ENCODE measurements around the gene SH3BP5. TPM values are rescaled to one million over a fixed set of nuclear protein-coding genes. Genes with fewer than 3 reads are reported as not detected.
A peak's percentile ranks its signal among the peaks of the same experiment; 100 is the strongest.

SH3BP5 gene
- total and polyA plus RNA-seq, 4 experiments from 2014 or later, result 48.2 to 118 (median 56.3) TPM

DNA sequence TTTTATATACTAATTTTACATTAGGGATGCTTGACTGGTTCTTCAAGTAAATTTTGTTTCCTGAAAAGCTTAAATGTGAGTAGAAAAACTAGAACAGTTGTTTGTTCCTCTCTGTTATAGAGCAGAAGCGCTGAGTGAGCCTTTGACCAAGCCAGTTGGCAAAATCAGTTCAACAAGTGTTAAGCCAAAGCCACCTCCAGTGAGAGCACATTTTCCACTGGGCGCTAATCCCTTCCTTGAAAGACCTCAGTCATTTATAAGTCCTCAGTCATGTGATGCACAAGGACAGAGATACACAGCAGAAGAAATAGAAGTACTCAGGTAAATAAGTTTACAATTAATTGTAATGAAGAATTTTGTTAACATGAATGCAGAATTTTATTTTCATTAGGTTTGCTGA lies 111.7 kb downstream of the SH3BP5 start:
- no peaks in the 10 kb centered on the region for H3K4me1 ChIP-seq (ENCODE audit: insufficient read depth, low read length)
- H3K9me3 ChIP-seq (ENCODE audit: control insufficient read depth in 1 of 2, low read length in 2 of 2), result no peaks in the 10 kb centered on the region
- CTCF ChIA-PET (ENCODE audit: partially characterized antibody), result interaction anchor here (0.6 to 2.3 kb wide), 3 partner anchors 14 to 17 kb away, joined by 3 to 6 read pairs (median 4); partner anchors contain the start of gene CAPN7
- no peak overlapping the region for H3K4me3 Mint-ChIP-seq
- DNase-seq, result no peak
- intact Hi-C loops (cut with micrococcal nuclease), result no loop called here
- H3K27ac ChIP-seq (ENCODE audit: low read depth, low read length), result no peak overlapping the region
- peaks cover 45% of the 10 kb centered on the region for H3K36me3 ChIP-seq (ENCODE audit: insufficient read depth, low read length)
- no peak overlapping the region for H3K4me3 ChIP-seq (ENCODE audit: low read length in 2 of 2)
- no peaks in the 10 kb centered on the region for H3K27me3 Mint-ChIP-seq
- H3K27me3 ChIP-seq (ENCODE audit: insufficient read depth, low read length), result no peaks in the 10 kb centered on the region
- POLR2A ChIA-PET (ENCODE audit: partially characterized antibody), result interaction anchor here (2.1 kb wide), 1 partner anchor 14 kb away, joined by 12 read pairs; the partner anchor contains the start of gene CAPN7
- H3K9me3 Mint-ChIP-seq, result no peaks in the 10 kb centered on the region
- H3K4me1 Mint-ChIP-seq, result peaks cover 6 to 27% (median 17%) of the 10 kb centered on the region in 4 donors
- peaks cover 42 to 66% of the 10 kb centered on the region in 2 donors for H3K36me3 Mint-ChIP-seq
- no peak overlapping the region for H3K27ac Mint-ChIP-seq

DNA sequence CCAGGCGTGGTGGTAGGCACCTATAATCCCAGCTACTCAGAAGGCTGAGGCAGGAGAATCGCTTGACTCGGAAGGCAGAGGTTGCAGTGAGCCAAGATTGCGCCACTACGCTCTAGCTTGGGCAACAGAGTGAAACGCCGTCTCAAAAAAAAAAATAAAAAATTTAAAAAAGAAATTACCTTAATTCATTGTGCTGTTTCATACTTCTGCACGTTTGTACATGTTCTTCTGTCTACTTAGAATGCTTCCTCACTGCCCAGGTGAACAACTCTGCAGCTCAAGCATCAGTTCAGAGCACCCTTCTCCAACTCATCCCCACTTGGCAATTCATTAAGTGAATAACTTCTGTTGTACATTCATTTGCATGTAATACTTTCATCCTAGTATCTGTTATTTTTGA lies 112.3 kb downstream of the SH3BP5 start:
- intact Hi-C loops (cut with micrococcal nuclease), result no loop called here
- no peak for DNase-seq
- no peak overlapping the region for H3K4me3 Mint-ChIP-seq
- no peaks in the 10 kb centered on the region for H3K27me3 ChIP-seq (ENCODE audit: insufficient read depth, low read length)
- no peak overlapping the region for H3K27ac ChIP-seq (ENCODE audit: low read depth, low read length)
- H3K4me3 ChIP-seq (ENCODE audit: low read length in 2 of 2), result no peak overlapping the region
- ChIA-PET CTCF (ENCODE audit: partially characterized antibody) (interaction anchor here (1.1 to 2.3 kb wide), 3 partner anchors 13 to 185 kb away, joined by 3 to 6 read pairs (median 4); partner anchors contain the start of gene CAPN7), POLR2A (ENCODE audit: partially characterized antibody) (interaction anchor here (1.0 kb wide), 1 partner anchor 13 kb away, joined by 3 read pairs; no protein-coding TSS in a partner anchor)
- H3K36me3 ChIP-seq (ENCODE audit: insufficient read depth, low read length), result peaks cover 45% of the 10 kb centered on the region
- peak overlapping the region in 1 of 7 donors; percentile 38 for H3K27ac Mint-ChIP-seq
- H3K9me3 Mint-ChIP-seq, result no peaks in the 10 kb centered on the region
- H3K36me3 Mint-ChIP-seq, result peaks cover 42 to 72% of the 10 kb centered on the region in 2 donors
- no peaks in the 10 kb centered on the region for H3K9me3 ChIP-seq (ENCODE audit: control insufficient read depth in 1 of 2, low read length in 2 of 2)
- H3K27me3 Mint-ChIP-seq, result no peaks in the 10 kb centered on the region
- peaks cover 10 to 31% (median 21%) of the 10 kb centered on the region in 4 donors for H3K4me1 Mint-ChIP-seq
- H3K4me1 ChIP-seq (ENCODE audit: insufficient read depth, low read length), result no peaks in the 10 kb centered on the region

DNA sequence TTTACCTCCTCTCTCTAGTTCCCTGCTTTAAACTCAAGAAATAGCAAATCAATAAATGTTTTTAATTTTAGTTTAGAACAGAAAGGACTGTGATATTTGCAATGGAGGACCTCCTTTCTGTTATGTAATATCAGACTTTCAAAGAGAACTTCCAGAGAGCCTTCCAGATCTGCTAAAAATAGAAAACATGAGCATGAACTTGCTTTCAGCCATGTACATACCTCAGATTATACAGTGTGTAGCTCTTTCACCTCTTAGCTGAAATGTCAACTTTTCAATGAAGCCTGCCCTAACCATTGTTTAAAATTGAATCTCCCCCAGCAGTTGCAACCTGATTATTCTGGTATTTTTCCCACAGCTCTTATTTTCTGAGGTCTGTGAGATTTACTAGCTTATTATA lies 113.7 kb downstream of the SH3BP5 start:
- POLR2A ChIA-PET (ENCODE audit: partially characterized antibody), result interaction anchor here (2.5 kb wide), 1 partner anchor 12 kb away, joined by 14 read pairs; the partner anchor contains the start of gene CAPN7
- H3K27ac Mint-ChIP-seq, result peak overlapping the region in 2 of 7 donors; percentile 42 to 44
- Histone ChIP-seq H3K27ac (ENCODE audit: low read depth, low read length) (no peak overlapping the region), H3K4me1 (ENCODE audit: insufficient read depth, low read length) (no peaks in the 10 kb centered on the region), H3K9me3 (ENCODE audit: control insufficient read depth in 1 of 2, low read length in 2 of 2) (no peaks in the 10 kb centered on the region), H3K36me3 (ENCODE audit: insufficient read depth, low read length) (peaks cover 45% of the 10 kb centered on the region), H3K4me3 (ENCODE audit: low read length in 2 of 2) (no peak overlapping the region), H3K27me3 (ENCODE audit: insufficient read depth, low read length) (no peaks in the 10 kb centered on the region)
- intact Hi-C loops (cut with micrococcal nuclease), result no loop called here
- H3K4me1 Mint-ChIP-seq, result peaks cover 11 to 38% (median 24%) of the 10 kb centered on the region in 4 donors
- DNase-seq, result no peak
- H3K9me3 Mint-ChIP-seq, result no peaks in the 10 kb centered on the region
- CTCF ChIA-PET (ENCODE audit: partially characterized antibody), result no interaction called here
- H3K4me3 Mint-ChIP-seq, result no peak overlapping the region
- no peaks in the 10 kb centered on the region for H3K27me3 Mint-ChIP-seq
- H3K36me3 Mint-ChIP-seq, result peaks cover 42 to 70% of the 10 kb centered on the region in 2 donors

DNA sequence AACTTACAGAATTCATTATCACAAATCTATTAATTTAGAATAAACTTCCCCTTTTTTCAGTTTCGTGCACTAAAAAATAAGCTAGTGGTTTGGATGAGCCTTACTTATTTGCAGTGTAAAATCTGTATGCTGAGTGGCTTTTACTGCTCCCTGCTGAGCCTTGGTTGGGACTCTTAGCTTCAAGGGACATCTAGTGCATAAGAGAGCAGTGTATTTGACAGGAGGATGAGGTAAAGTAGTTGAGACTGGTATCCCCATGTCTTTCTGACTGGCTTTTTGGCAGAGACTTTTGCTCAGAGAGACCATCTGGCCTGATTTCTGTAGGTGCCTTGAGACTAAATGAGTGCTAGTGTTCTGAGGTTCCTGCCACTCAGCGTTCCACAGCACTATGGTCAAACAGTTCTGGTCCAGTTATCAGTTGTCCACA lies 114.5 kb downstream of the SH3BP5 start:
- no peaks in the 10 kb centered on the region for H3K27me3 Mint-ChIP-seq
- intact Hi-C loops (cut with micrococcal nuclease), result no loop called here
- no peak for DNase-seq
- Histone ChIP-seq H3K36me3 (ENCODE audit: insufficient read depth, low read length) (peaks cover 44% of the 10 kb centered on the region), H3K27me3 (ENCODE audit: insufficient read depth, low read length) (no peaks in the 10 kb centered on the region), H3K4me3 (ENCODE audit: low read length in 2 of 2) (no peak overlapping the region), H3K27ac (ENCODE audit: low read depth, low read length) (no peak overlapping the region), H3K4me1 (ENCODE audit: insufficient read depth, low read length) (no peaks in the 10 kb centered on the region), H3K9me3 (ENCODE audit: control insufficient read depth in 1 of 2, low read length in 2 of 2) (no peaks in the 10 kb centered on the region)
- H3K4me1 Mint-ChIP-seq, result peaks cover 11 to 40% (median 26%) of the 10 kb centered on the region in 4 donors
- POLR2A ChIA-PET (ENCODE audit: partially characterized antibody), result interaction anchor here (2.5 kb wide), 1 partner anchor 11 kb away, joined by 14 read pairs; the partner anchor contains the start of gene CAPN7
- CTCF ChIA-PET (ENCODE audit: partially characterized antibody), result interaction anchor here (0.9 to 1.2 kb wide), 2 partner anchors 12 to 15 kb away, joined by 3 to 7 read pairs; partner anchors contain the start of gene CAPN7
- no peak overlapping the region for H3K4me3 Mint-ChIP-seq
- H3K27ac Mint-ChIP-seq, result peak overlapping the region in 1 of 7 donors; percentile 6
- H3K36me3 Mint-ChIP-seq, result peaks cover 44 to 72% of the 10 kb centered on the region in 2 donors
- H3K9me3 Mint-ChIP-seq, result no peaks in the 10 kb centered on the region

DNA sequence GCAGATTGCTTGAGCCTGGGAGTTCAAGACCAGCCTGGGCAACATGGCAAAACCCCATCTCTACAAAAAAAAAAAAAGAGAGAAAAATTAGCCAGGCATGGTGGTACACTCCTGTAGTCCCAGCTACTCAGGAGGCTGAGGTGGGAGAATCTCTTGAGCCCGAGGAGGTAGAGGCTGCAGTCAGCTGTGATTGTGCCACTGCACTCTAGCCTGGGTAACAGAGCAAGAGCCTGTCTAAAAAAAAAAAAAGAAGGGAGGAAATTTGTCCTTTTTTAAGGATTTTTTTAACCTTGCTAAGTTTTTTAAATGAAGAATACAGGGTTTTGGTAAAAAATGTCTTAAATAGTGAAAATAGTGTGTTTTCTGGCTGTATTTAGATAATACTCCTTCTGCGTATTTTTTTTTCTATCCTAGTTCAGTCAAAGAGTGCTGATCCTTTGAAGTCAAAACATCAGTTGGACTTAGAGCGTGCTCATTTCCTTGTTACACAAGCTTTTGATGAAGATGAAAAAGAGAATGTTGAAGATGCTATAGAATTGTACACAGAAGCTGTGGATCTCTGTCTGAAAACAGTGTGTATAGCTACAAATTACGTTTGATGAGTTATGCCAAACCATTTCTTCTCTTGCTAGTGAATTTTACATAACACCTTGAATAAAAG lies 115.2 kb downstream of the SH3BP5 start:
- Histone ChIP-seq H3K4me1 (ENCODE audit: insufficient read depth, low read length) (no peaks in the 10 kb centered on the region), H3K9me3 (ENCODE audit: control insufficient read depth in 1 of 2, low read length in 2 of 2) (no peaks in the 10 kb centered on the region), H3K27ac (ENCODE audit: low read depth, low read length) (no peak overlapping the region), H3K36me3 (ENCODE audit: insufficient read depth, low read length) (peaks cover 44% of the 10 kb centered on the region), H3K27me3 (ENCODE audit: insufficient read depth, low read length) (no peaks in the 10 kb centered on the region), H3K4me3 (ENCODE audit: low read length in 2 of 2) (no peak overlapping the region)
- peaks cover 44 to 72% of the 10 kb centered on the region in 2 donors for H3K36me3 Mint-ChIP-seq
- no peaks in the 10 kb centered on the region for H3K9me3 Mint-ChIP-seq
- H3K27me3 Mint-ChIP-seq, result no peaks in the 10 kb centered on the region
- intact Hi-C loops (cut with micrococcal nuclease), result no loop called here
- peak overlapping the region in 4 of 7 donors; percentile 8 to 74 (median 44) for H3K27ac Mint-ChIP-seq
- DNase-seq, result no peak
- ChIA-PET POLR2A (ENCODE audit: partially characterized antibody) (interaction anchor here (2.5 kb wide), 1 partner anchor 11 kb away, joined by 14 read pairs; the partner anchor contains the start of gene CAPN7), CTCF (ENCODE audit: partially characterized antibody) (interaction anchor here (0.9 to 1.2 kb wide), 2 partner anchors 11 to 14 kb away, joined by 3 to 7 read pairs; partner anchors contain the start of gene CAPN7)
- H3K4me3 Mint-ChIP-seq, result peak overlapping the region in 2 of 8 donors; percentile 35 to 63
- H3K4me1 Mint-ChIP-seq, result peaks cover 12 to 37% (median 27%) of the 10 kb centered on the region in 4 donors

DNA sequence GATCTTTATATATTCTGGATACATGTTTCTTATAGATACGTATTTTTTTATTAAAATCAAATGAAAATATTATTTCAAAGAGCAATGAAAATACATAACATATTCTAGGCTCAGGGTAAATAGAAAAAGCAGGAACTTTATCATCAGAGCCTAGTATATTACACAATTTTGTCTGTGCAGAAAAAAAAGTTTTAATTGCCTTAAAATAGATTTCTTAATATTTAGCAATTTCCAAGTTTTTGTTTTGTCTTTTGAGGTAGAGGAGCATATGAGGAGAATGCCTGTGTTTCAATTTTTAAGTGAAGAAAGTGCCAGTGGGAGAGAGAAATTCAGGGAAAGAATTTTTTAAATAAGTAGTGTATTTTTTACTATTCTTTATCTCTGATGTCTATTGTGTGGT lies 115.9 kb downstream of the SH3BP5 start:
- no peak overlapping the region for H3K27ac Mint-ChIP-seq
- no peak overlapping the region for H3K4me3 Mint-ChIP-seq
- peaks cover 13 to 41% (median 29%) of the 10 kb centered on the region in 4 donors for H3K4me1 Mint-ChIP-seq
- H3K4me1 ChIP-seq (ENCODE audit: insufficient read depth, low read length), result no peaks in the 10 kb centered on the region
- ChIA-PET CTCF (ENCODE audit: partially characterized antibody) (no interaction called here), POLR2A (ENCODE audit: partially characterized antibody) (interaction anchor here (0.6 to 2.5 kb wide), 2 partner anchors 10 to 1072 kb away, joined by 3 to 14 read pairs; partner anchors contain the start of gene CAPN7)
- H3K36me3 ChIP-seq (ENCODE audit: insufficient read depth, low read length), result peaks cover 40% of the 10 kb centered on the region
- no peak for DNase-seq
- no peaks in the 10 kb centered on the region for H3K27me3 ChIP-seq (ENCODE audit: insufficient read depth, low read length)
- H3K9me3 Mint-ChIP-seq, result no peaks in the 10 kb centered on the region
- H3K36me3 Mint-ChIP-seq, result peaks cover 47 to 72% of the 10 kb centered on the region in 2 donors
- no peaks in the 10 kb centered on the region for H3K27me3 Mint-ChIP-seq
- no peak overlapping the region for H3K27ac ChIP-seq (ENCODE audit: low read depth, low read length)
- H3K4me3 ChIP-seq (ENCODE audit: low read length in 2 of 2), result no peak overlapping the region
- intact Hi-C loops (cut with micrococcal nuclease), result no loop called here
- H3K9me3 ChIP-seq (ENCODE audit: control insufficient read depth in 1 of 2, low read length in 2 of 2), result no peaks in the 10 kb centered on the region

DNA sequence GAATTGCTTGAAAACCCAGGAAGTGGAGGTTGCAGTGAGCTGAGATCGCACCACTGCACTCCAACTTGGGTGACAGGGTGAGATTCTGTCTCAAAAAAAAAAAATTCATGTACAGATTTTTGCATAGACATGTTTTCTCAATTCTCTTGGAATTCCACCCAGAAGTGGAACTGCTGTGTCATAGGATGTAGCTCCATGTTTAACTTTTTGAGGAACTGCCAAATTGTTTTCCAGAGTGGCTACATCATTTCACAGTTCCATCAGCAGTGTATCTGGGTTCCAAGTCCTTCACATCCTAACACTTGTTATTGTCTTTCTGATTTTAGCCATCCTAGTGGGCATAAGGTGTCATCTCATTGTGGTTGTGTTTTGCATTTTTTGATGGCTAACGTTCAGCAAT lies 116.4 kb downstream of the SH3BP5 start:
- Histone ChIP-seq H3K9me3 (ENCODE audit: control insufficient read depth in 1 of 2, low read length in 2 of 2) (no peaks in the 10 kb centered on the region), H3K4me1 (ENCODE audit: insufficient read depth, low read length) (no peaks in the 10 kb centered on the region), H3K4me3 (ENCODE audit: low read length in 2 of 2) (no peak overlapping the region), H3K36me3 (ENCODE audit: insufficient read depth, low read length) (peaks cover 38% of the 10 kb centered on the region), H3K27ac (ENCODE audit: low read depth, low read length) (no peak overlapping the region), H3K27me3 (ENCODE audit: insufficient read depth, low read length) (no peaks in the 10 kb centered on the region)
- Mint-ChIP-seq H3K27me3 (no peaks in the 10 kb centered on the region), H3K27ac (no peak overlapping the region), H3K4me3 (no peak overlapping the region), H3K36me3 (peaks cover 47 to 70% of the 10 kb centered on the region in 2 donors), H3K4me1 (peaks cover 15 to 44% (median 29%) of the 10 kb centered on the region in 4 donors), H3K9me3 (no peaks in the 10 kb centered on the region)
- CTCF ChIA-PET (ENCODE audit: partially characterized antibody), result no interaction called here
- no peak for DNase-seq
- intact Hi-C loops (cut with micrococcal nuclease), result no loop called here
- POLR2A ChIA-PET (ENCODE audit: partially characterized antibody), result interaction anchor here (0.6 kb wide), 1 partner anchor 1073 kb away, joined by 3 read pairs; no protein-coding TSS in a partner anchor

Measured in CD4-positive, alpha-beta memory T cell (primary cell).